Upper lobe of left lung (tissue), 4 donors: Measurements from ENCODE around the gene ANK3.

ENCODE experiments used
- EP300 ChIP-seq, 4 donors: sonication (generic); formaldehyde crosslinking; IDR thresholded peaks; one replicate each; pipeline ENCODE4 v1.5.1; 2017; ENCODE audit warnings: antibody characterized with exemption in 4 of 4, control low read depth in 2 of 4
- POLR2A ChIP-seq, 4 donors: fragments of 450-650 bp; IDR thresholded peaks; one replicate each; pipeline ENCODE4 v1.5.1; 2016 to 2017; ENCODE audit warnings: antibody characterized with exemption in 4 of 4, mild to moderate bottlenecking in 2 of 4
- POLR2AphosphoS5 ChIP-seq, 2 donors: sonication (generic); formaldehyde crosslinking; IDR thresholded peaks; one replicate each; pipeline ENCODE4 v1.5.1; 2017; ENCODE audit warnings: antibody characterized with exemption in 2 of 2
- TF ChIP-seq, protein P1 (sequence below), 6 experiments: fragments of 450-650 bp in 4 of 6; fragments of 200-600 bp in 2 of 6; sonication (generic) in 2 of 6; IDR thresholded peaks; one replicate each; pipeline ENCODE4 v1.5.1; 2016 to 2019; ENCODE audit warnings: antibody characterized with exemption in 6 of 6

DNA sequence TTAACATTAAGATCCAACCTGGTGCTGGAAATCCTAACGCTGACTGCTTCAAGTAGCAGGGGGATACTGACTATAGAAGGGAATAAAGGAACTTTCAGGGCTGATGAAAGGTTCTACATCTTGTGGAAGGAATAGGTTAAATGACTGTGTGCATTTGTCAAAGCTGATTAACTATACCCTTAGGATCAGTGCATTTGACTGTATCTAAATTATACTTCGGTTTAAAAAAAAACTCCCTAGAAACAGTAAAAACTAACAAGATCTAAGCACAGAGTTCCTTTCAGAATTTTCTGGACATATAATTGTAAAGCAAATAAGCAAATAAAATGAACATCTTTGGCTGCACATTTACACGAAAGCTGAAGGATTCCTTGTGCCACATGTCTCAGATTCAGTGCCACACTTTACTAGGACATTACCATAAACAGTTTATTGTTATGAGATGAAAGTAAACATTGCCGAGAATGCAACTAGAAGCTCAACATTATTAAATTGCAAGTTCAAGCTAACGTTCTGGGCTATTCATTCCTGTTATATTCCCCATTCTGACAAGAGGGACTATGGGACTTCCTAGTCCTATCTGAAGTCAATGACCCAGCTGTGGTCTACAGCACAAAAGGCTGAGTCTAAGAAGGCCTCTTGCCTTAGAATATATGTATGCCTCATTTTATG, 20.7 kb downstream of the ANK3 start:
- TF ChIP-seq EP300 (IDR thresholded peaks at IDR 0.05) (no peak), POLR2A (IDR thresholded peaks at IDR 0.05) (no peak), POLR2AphosphoS5 (IDR thresholded peaks at IDR 0.05) (no peak)
- TF ChIP-seq, protein P1, sequence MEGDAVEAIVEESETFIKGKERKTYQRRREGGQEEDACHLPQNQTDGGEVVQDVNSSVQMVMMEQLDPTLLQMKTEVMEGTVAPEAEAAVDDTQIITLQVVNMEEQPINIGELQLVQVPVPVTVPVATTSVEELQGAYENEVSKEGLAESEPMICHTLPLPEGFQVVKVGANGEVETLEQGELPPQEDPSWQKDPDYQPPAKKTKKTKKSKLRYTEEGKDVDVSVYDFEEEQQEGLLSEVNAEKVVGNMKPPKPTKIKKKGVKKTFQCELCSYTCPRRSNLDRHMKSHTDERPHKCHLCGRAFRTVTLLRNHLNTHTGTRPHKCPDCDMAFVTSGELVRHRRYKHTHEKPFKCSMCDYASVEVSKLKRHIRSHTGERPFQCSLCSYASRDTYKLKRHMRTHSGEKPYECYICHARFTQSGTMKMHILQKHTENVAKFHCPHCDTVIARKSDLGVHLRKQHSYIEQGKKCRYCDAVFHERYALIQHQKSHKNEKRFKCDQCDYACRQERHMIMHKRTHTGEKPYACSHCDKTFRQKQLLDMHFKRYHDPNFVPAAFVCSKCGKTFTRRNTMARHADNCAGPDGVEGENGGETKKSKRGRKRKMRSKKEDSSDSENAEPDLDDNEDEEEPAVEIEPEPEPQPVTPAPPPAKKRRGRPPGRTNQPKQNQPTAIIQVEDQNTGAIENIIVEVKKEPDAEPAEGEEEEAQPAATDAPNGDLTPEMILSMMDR (IDR thresholded peaks at IDR 0.05): no peak
